HG03025 (cell line): ENCODE data around the gene CH25H.

ENCODE experiments used
- ATAC-seq: cut with Tn5 transposase; IDR thresholded peaks from one replicate; pipeline ENCODE4 v1.9.1; 2021; ENCODE audit warnings: mild to moderate bottlenecking, moderate library complexity; ENCODE audit not compliant: unreplicated experiment, low FRiP score

CH25H gene

GRCh38 chr10:89235073-89235798 is 28.1 kb upstream of the CH25H start:
- ATAC-seq, result no peak

- ATAC-seq, result no peak
Measured at GRCh38 chr10:89233033-89233432, 25.9 kb upstream of the CH25H start.

GRCh38 chr10:89228962-89229361 is 21.8 kb upstream of the CH25H start:
- no peak for ATAC-seq

GRCh38 chr10:89228146-89228545 is 21.0 kb upstream of the CH25H start:
- no peak for ATAC-seq

- no peak for ATAC-seq
Measured at GRCh38 chr10:89226891-89227290, 19.8 kb upstream of the CH25H start.

GRCh38 chr10:89224739-89225443 is 17.8 kb upstream of the CH25H start:
- no peak for ATAC-seq

GRCh38 chr10:89221919-89222318 is 14.8 kb upstream of the CH25H start:
- no peak for ATAC-seq

- ATAC-seq, result no peak
Measured at GRCh38 chr10:89219513-89220218, 12.5 kb upstream of the CH25H start.

- no peak for ATAC-seq
Measured at GRCh38 chr10:89217057-89217990, 10.2 kb upstream of the CH25H start.

- no peak for ATAC-seq
Measured at GRCh38 chr10:89216056-89216455, 8.9 kb upstream of the CH25H start.

GRCh38 chr10:89215511-89215910 is 8.4 kb upstream of the CH25H start:
- ATAC-seq, result no peak

GRCh38 chr10:89214566-89215165 is 7.5 kb upstream of the CH25H start:
- no peak for ATAC-seq

- ATAC-seq, result no peak
Measured at GRCh38 chr10:89213191-89213808, 6.2 kb upstream of the CH25H start.

GRCh38 chr10:89210794-89211425 is 3.8 kb upstream of the CH25H start:
- no peak for ATAC-seq

- ATAC-seq, result no peak
Measured at GRCh38 chr10:89209718-89210117, 2.6 kb upstream of the CH25H start.

GRCh38 chr10:89207801-89208551 is 859 bp upstream of the CH25H start:
- no peak for ATAC-seq

- ATAC-seq, result no peak
Measured at GRCh38 chr10:89206402-89207180, 526 bp downstream of the CH25H start.
